CD14-positive monocyte (primary cell): Measurements from ENCODE around the gene PHLPP1. TPM values are rescaled to one million over a fixed set of nuclear protein-coding genes. Genes with fewer than 3 reads are reported as not detected.

Experiments used
- DNase-seq, 3 donors: peaks; one replicate each; pipeline ENCODE4 v3.0.0-alpha.2; 2011 to 2022
- H2AFZ ChIP-seq: 2 replicates; pipeline ENCODE4 v1.6.0; 2012; ENCODE audit warnings: mild to moderate bottlenecking, low read depth, low read length, inconsistent platforms; ENCODE audit not compliant: insufficient read depth, poor library complexity, severe bottlenecking
- H3K27ac ChIP-seq, 2 donors: 1 replicate in 1 of 2; 2 replicates in 1 of 2; pipeline ENCODE4 v1.5.1; 2012 to 2013; ENCODE audit warnings: low read length in 2 of 2, control low read depth in 1 of 2, inconsistent platforms in 1 of 2, low read depth in 1 of 2, mild to moderate bottlenecking in 1 of 2
- H3K27me3 ChIP-seq, 2 donors: one replicate each; pipeline versions ENCODE4 v1.6.0 to v1.6.1; 2011 to 2013; ENCODE audit warnings: low read length in 2 of 2; ENCODE audit not compliant: control insufficient read depth in 2 of 2, insufficient read depth in 2 of 2
- H3K36me3 ChIP-seq, 2 donors: replicated peaks in 1 of 2; 1 replicate in 1 of 2; 2 replicates in 1 of 2; pipeline versions ENCODE4 v1.5.1 to v1.6.1; 2012 to 2013; ENCODE audit warnings: low read length in 2 of 2, control low read depth in 1 of 2, inconsistent platforms in 1 of 2, mild to moderate bottlenecking in 1 of 2; ENCODE audit not compliant: insufficient read depth in 2 of 2, control insufficient read depth in 1 of 2
- H3K4me1 ChIP-seq, 2 donors: 1 replicate in 1 of 2; 2 replicates in 1 of 2; pipeline versions ENCODE4 v1.5.1 to v1.6.1; 2012 to 2013; ENCODE audit warnings: low read length in 2 of 2, control low read depth in 1 of 2, inconsistent platforms in 1 of 2, mild to moderate bottlenecking in 1 of 2, moderate library complexity in 1 of 2; ENCODE audit not compliant: insufficient read depth in 2 of 2, control insufficient read depth in 1 of 2
- H3K4me2 ChIP-seq: replicated peaks from 2 replicates; pipeline ENCODE3; 2012; ENCODE audit warnings: low read length, moderate library complexity, mild to moderate bottlenecking; ENCODE audit not compliant: poor library complexity, severe bottlenecking; ENCODE audit errors: extremely low read depth
- H3K4me3 ChIP-seq, 3 experiments: fragments of 200-600 bp in 1 of 3; sonication (generic) in 1 of 3; replicated peaks in 1 of 3; 1 replicate in 2 of 3; 2 replicates in 1 of 3; pipeline ENCODE4 v1.5.1; 2011 to 2013; ENCODE audit warnings: low read length in 3 of 3, mild to moderate bottlenecking in 3 of 3, control low read depth in 2 of 3, low read depth in 2 of 3, inconsistent platforms in 1 of 3, moderate library complexity in 1 of 3
- H3K79me2 ChIP-seq: 2 replicates; pipeline ENCODE4 v1.6.0; 2012; ENCODE audit warnings: mild to moderate bottlenecking, control low read depth, inconsistent platforms, low read length, moderate library complexity; ENCODE audit not compliant: insufficient read depth
- H3K9ac ChIP-seq: 2 replicates; pipeline ENCODE4 v1.6.0; 2017; ENCODE audit warnings: low read length, mild to moderate bottlenecking; ENCODE audit not compliant: insufficient read depth, poor library complexity, severe bottlenecking
- H3K9me3 ChIP-seq, 2 donors: replicated peaks in 1 of 2; 1 replicate in 1 of 2; 2 replicates in 1 of 2; pipeline versions ENCODE4 v1.5.1 to v1.6.1; 2012 to 2013; ENCODE audit warnings: low read length in 2 of 2, control low read depth in 1 of 2; ENCODE audit not compliant: control insufficient read depth in 1 of 2, insufficient read depth in 1 of 2
- H4K20me1 ChIP-seq: 2 replicates; pipeline ENCODE4 v1.6.0; 2012; ENCODE audit warnings: mild to moderate bottlenecking, low read length, control low read depth, moderate library complexity; ENCODE audit not compliant: insufficient read depth
- H3K27ac Mint-ChIP-seq, 7 donors: one replicate each; pipeline ENCODE4 v1.8.0; 2020; ENCODE audit warnings: mild to moderate bottlenecking in 7 of 7, mixed read lengths in 7 of 7, moderate library complexity in 6 of 7, inconsistent platforms in 2 of 7
- H3K27me3 Mint-ChIP-seq, 3 donors: one replicate each; pipeline ENCODE4 v1.8.0; 2021 to 2022; ENCODE audit warnings: low read depth in 3 of 3, mild to moderate bottlenecking in 3 of 3, mixed read lengths in 3 of 3, moderate library complexity in 3 of 3, inconsistent platforms in 1 of 3
- H3K36me3 Mint-ChIP-seq, 2 donors: one replicate each; pipeline ENCODE4 v1.8.0; 2020; ENCODE audit warnings: mixed read lengths in 2 of 2, inconsistent platforms in 1 of 2, mild to moderate bottlenecking in 1 of 2
- H3K4me1 Mint-ChIP-seq: one replicate; pipeline ENCODE4 v1.8.0; 2020; ENCODE audit warnings: mild to moderate bottlenecking, mixed read lengths
- H3K4me3 Mint-ChIP-seq, 2 donors: one replicate each; pipeline ENCODE4 v1.8.0; 2020; ENCODE audit warnings: mild to moderate bottlenecking in 2 of 2, mixed read lengths in 2 of 2, moderate library complexity in 1 of 2
- H3K9me3 Mint-ChIP-seq, 7 donors: one replicate each; pipeline ENCODE4 v1.8.0; 2020 to 2022; ENCODE audit warnings: mixed read lengths in 7 of 7, mild to moderate bottlenecking in 6 of 7, moderate library complexity in 6 of 7, inconsistent platforms in 2 of 7
- CTCF ChIP-seq: fragments of 200-600 bp; IDR thresholded peaks from one replicate; pipeline ENCODE4 v1.8.0; 2022; ENCODE audit warnings: antibody characterized with exemption, mild to moderate bottlenecking
- WGBS: methylation state at CpG from one replicate; pipeline ENCODE4 v1.1.5; 2013; ENCODE audit warnings: missing lambda C conversion rate; ENCODE audit not compliant: insufficient coverage; 5-methylcytosine and 5-hydroxymethylcytosine counted together
- intact Hi-C, 2 donors: fragments of 100-400 bp; cut with micrococcal nuclease; formaldehyde crosslinking; loops; one replicate each; pipeline versions ENCODE4 v1.15.0 to v1.15.1; 2023
- polyA plus RNA-seq, 3 donors: library from polyadenylated mRNA; depleted of rRNA in 1 of 3; unstranded in 2 of 3; stranded (reverse) in 1 of 3; fragments of 300-500 nt in 2 of 3; fragments of >200 nt in 1 of 3; fragmentation: Illumina TruSeq in 2 of 3; gene quantifications; 1 replicate in 2 of 3; 2 replicates in 1 of 3; pipeline ENCODE4 v1.2.3, GENCODE V29; 2012 to 2021

Gene PHLPP1
- polyA plus RNA-seq, 3 donors, result 0.04 to 2.0 (median 0.55) TPM

GRCh38 chr18:62848946-62849345 is 133.6 kb downstream of the PHLPP1 start:
- no peak overlapping the region for H3K9ac ChIP-seq
- H3K4me3 ChIP-seq, result no peak overlapping the region
- H3K4me2 ChIP-seq, result no peak overlapping the region
- H3K36me3 Mint-ChIP-seq, result no peaks in the 10 kb centered on the region
- H3K9me3 ChIP-seq, result no peaks in the 10 kb centered on the region
- no peaks in the 10 kb centered on the region for H3K79me2 ChIP-seq
- H3K36me3 ChIP-seq, result no peaks in the 10 kb centered on the region
- WGBS, result no CpG with 5 or more reads among the region's 1 CpG
- intact Hi-C loops, result no loop called here
- no peaks in the 10 kb centered on the region for H4K20me1 ChIP-seq
- H3K4me3 Mint-ChIP-seq, result no peak overlapping the region
- H3K27ac Mint-ChIP-seq, result no peak overlapping the region
- H3K27me3 ChIP-seq, result no peaks in the 10 kb centered on the region
- H3K9me3 Mint-ChIP-seq, result no peaks in the 10 kb centered on the region
- no peaks in the 10 kb centered on the region for H3K4me1 Mint-ChIP-seq
- no peak overlapping the region for H3K27ac ChIP-seq
- H3K27me3 Mint-ChIP-seq, result peaks cover 0 to 2% (median 0%) of the 10 kb centered on the region in 3 donors
- no peak for TF ChIP-seq CTCF
- no peaks in the 10 kb centered on the region for H3K4me1 ChIP-seq
- H2AFZ ChIP-seq, result no peak overlapping the region
- DNase-seq, result no peak

- peaks cover 0 to 2% (median 0%) of the 10 kb centered on the region in 3 donors for H3K27me3 Mint-ChIP-seq
- Histone ChIP-seq H3K9me3 (no peaks in the 10 kb centered on the region), H4K20me1 (no peaks in the 10 kb centered on the region), H3K4me3 (no peak overlapping the region), H2AFZ (no peak overlapping the region), H3K79me2 (no peaks in the 10 kb centered on the region), H3K27me3 (no peaks in the 10 kb centered on the region), H3K4me2 (no peak overlapping the region), H3K4me1 (no peaks in the 10 kb centered on the region), H3K27ac (no peak overlapping the region), H3K9ac (no peak overlapping the region), H3K36me3 (no peaks in the 10 kb centered on the region)
- H3K9me3 Mint-ChIP-seq, result no peaks in the 10 kb centered on the region
- H3K27ac Mint-ChIP-seq, result no peak overlapping the region
- WGBS, result 69% methylated on average over 5 of the region's 7 CpGs
- no peak for TF ChIP-seq CTCF
- no peak overlapping the region for H3K4me3 Mint-ChIP-seq
- H3K4me1 Mint-ChIP-seq, result no peaks in the 10 kb centered on the region
- DNase-seq, result no peak
- intact Hi-C loops, result no loop called here
- no peaks in the 10 kb centered on the region for H3K36me3 Mint-ChIP-seq
Measured at GRCh38 chr18:62850619-62851306, 135.4 kb downstream of the PHLPP1 start.
